HG02759 (cell line): Measurements from ENCODE around the gene DACT3.
"Not testable (repeated sequence)": the region's sequence is repeated elsewhere in the genome, so short reads cannot be mapped to it uniquely, and the experiment has no call there.

Experiments
- ATAC-seq: cut with Tn5 transposase; IDR thresholded peaks from one replicate; pipeline ENCODE4 v1.9.1; 2021; ENCODE audit warnings: mild to moderate bottlenecking, moderate library complexity; ENCODE audit not compliant: unreplicated experiment

The DACT3 gene

DNA sequence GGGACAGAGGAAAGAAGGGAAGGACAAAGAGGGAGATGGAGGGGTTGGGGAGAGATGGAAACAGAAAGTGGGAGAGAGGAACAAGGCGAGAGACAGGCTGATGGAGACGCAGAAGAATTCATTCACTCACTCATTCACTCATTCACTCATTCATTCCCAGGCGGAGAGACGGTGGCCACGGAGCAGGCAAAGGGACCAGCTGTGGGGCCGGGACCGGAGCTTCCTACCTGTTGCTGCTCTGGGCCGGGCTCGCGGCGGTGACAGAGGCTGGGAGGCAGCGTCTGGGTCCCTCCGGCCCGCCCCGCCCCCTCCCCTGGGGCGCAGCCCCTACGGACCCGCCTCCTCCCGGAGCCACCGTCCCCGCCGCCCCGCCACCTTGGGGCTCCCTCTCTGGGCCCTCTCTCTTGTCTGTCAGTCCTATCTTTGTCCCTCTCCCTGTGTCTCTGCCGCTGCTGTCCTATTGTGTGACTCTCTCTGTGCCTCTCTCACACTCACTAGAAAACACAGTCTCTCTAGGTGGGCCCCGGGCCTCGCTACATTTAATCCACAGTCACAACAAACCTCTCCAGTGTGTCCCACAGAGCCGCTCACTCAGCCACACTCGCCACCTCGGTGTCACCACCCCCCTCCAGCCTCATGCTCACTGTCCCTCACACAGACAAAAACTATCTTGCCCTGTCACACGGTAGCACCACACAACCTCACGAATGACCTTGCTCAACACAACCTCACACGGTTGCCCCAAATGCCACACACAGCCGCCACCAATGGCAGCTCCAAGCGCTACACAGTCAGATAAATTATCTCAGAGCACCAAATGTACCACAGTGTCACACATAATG lies 24.8 kb downstream of the DACT3 start, which contains the start of gene GNG8:
TSS of gene GNG8 (minus strand) at position 283 of the 842 bp plus-strand sequence. CDS start 1,520 bp downstream, outside the sequence.
- no peak for ATAC-seq

DNA sequence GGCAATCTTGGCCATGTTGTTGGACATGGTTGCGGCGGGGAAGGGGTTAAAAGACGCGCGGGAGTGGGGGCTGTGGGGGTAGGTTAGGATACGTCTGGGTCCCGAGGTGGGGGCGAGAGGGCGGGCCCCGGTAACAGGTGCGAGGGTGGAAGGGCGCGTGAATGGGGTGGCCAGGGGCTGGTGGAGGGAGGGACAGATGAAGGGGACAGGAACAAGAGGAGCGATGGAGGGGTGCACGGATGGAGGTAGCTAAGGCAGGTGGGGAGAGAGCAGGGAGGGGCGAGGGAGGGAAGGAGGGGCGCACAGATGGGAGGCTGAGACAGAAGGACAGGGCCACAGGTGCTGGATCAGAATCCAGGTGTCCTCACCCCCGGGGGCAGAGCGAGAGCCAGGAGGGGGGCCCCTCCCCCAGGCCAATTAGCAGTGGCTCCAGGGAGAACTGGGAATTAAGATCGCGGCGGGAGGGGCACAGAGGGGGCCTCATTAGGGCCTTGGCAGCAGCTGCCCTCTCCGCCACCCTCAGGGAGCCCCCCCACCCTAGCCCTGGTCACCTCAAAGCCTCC lies 26.2 kb downstream of the DACT3 start:
- no peak for ATAC-seq

DNA sequence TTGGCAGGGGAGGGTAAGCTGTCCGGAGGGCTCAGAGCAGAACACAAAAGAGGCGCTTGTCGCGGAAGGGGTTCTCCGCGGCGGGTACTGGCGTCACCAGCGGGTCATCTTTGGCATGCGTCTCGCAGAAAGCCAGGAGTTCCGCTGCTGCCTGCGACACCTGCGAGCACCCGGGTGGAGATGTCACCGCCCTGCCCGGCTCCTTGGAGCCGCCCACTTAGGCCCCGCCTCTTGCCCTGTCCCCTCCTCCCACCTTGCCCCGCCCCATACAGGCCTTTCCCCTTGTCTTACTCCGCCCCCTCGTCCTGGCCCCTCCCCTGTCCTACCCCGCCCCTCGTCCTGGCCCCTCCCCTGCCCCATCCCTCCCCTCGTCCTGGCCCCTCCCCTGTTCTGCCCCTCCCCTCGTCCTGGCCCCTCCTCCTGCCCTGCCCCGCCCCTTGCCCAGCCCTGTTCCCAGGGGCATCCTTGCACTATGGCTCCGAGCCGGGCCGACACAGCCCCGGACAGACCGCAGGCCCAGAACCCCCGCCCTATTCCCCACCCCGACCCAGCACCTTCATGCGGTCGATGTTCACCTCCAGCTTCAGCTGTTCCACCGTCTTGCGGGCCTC lies 26.8 kb downstream of the DACT3 start:
- peak; percentile 64 for ATAC-seq

DNA sequence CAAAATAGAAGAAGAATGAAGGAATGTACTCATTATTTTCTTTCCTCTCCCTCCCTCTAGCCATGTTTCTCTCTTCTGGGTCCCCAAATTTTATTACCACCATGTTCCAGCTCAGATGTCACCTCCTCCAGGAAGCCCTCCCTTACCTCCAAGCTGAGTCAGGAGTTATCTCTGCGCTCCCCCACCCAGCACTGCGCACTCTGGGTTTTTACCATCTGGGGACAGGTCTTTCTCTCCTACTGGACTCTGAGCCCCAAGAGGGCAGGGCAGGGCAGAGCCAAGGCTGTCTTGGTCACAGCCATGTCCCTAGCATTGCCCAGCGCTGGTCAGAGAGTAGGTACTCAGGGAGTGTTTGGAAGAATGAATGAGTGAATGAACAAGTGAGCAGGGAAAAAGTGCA lies 27.9 kb downstream of the DACT3 start:
- no peak for ATAC-seq

DNA sequence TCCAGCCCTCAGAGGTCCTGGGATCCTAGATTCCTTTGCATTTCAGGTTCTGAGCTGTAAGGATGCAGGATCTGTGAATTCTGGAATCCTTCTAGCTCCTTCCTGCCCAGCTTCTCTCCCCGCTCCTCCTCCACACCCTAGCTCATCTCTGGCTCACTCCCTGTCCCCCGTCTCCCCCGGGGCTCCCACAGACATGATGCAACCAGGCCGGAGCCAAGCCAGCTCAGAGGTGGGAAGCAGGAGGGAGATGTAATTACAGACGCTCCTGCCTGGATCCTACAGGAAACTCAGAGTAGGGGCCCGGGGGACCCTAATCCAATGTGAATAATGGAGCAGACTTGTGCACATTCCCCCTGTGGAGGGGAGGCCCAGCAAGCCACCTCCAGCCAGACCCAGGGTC lies 29.5 kb downstream of the DACT3 start:
- no peak for ATAC-seq

DNA sequence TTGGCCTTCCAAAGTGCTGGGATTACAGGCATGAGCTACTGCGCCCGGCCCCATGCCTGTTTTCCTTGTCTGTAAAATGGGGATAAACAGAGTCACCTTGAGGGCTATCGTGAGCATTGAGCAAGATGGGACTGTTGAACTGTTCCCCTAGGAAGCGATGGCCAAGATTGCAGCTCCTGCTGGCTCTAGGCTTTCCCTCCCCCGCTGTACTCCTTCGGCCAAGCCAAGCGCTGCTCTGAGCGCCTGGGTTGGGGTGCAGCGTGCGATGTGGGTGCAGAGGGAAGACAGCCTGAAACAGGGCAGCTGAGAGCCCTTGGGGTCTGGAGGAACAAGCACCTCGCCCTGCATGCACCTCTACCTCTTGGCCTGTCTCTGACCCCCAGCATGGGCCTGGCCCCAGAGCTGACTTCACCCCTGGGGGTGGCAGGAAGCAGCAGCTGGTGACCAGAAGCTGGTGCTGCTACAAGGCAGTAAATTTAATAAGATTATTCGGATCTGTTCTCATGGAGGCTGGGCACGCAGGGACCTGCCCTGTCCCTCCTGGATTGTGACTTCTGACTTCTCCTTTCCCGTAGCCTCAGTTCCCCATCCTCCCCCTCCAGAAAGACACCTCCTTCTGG lies 30.3 kb downstream of the DACT3 start:
- no peak for ATAC-seq

DNA sequence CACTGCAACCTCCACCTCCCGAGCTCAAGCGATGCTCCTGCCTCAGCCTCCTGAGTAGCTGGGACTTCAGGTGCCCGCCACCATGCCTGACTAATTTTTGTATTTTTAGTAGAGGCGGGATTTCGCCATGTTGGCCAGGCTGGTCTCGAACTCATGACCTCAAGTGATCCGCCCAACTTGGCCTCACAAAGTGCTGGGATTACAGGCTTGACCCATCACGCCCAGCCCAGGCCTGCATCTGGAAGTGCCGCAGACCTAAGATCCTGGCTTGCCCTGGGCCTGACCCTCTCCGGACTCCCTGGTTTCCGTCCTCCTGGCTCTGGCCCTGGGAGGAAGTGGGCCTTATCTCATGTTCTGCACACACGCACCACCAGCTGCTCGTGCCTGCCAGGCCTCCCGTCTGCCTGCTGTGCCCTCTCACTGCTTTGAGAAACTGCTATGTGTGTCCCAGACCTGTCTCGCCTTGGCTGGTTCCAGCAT lies 31.4 kb downstream of the DACT3 start:
- no peak for ATAC-seq

DNA sequence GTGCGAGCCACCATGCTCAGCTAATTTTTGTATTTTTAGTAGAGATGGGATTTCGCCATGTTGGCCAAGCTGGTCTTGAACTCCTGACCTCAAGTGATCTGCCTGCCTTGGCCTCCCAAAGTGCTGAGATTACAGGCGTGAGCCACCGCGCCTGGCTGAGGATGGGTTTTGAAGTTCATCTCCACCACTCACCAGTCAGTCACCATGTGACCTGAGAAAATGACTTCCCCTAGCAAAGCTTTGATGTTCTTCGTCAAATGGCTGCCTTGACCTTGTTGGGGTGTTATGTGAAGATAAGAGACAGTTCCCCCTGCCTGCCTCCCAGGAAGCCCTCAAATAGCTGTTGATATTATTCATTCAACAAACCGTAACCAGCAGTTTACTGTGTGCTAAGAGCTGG lies 32.0 kb downstream of the DACT3 start:
- ATAC-seq: not testable (repeated sequence)

DNA sequence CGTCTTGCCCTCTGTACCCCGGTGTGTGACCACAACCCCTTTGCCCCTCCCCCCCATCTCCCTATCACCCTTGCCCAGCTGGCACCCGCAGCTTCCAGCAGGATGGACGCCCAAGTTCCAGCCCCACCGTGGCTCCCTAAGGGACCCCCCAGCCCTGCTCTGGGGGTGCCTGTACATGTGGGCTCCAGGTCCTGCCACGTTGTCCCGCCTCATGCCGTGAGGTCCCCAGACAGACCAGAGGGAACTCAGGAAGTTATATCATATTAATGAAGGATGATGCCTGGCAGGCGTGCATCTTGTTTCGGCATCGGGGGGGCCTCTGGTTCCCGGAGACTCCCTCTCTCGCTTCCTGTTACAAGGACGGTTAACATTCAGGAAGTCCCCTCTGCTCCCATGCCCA lies 34.5 kb downstream of the DACT3 start:
- no peak for ATAC-seq

DNA sequence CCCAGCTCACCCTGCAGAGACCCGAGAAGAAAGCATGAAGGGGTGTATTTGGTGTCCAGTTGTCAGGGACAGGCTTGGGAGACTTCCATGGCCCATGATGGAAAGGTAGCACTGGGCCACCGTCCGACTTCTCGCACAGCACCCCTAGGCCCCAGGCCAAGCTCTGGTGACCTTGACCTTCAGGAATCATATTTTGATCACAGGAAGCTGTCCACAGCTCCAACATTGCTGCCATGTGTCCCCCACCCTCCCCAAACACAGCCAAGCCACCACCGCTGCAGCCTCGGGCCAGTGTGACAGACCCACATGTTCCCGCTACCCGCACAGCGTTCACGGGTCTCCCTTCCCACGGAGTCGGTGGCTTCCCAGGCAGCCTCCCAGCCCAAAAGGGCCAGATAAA lies 35.3 kb downstream of the DACT3 start:
- ATAC-seq: no peak

DNA sequence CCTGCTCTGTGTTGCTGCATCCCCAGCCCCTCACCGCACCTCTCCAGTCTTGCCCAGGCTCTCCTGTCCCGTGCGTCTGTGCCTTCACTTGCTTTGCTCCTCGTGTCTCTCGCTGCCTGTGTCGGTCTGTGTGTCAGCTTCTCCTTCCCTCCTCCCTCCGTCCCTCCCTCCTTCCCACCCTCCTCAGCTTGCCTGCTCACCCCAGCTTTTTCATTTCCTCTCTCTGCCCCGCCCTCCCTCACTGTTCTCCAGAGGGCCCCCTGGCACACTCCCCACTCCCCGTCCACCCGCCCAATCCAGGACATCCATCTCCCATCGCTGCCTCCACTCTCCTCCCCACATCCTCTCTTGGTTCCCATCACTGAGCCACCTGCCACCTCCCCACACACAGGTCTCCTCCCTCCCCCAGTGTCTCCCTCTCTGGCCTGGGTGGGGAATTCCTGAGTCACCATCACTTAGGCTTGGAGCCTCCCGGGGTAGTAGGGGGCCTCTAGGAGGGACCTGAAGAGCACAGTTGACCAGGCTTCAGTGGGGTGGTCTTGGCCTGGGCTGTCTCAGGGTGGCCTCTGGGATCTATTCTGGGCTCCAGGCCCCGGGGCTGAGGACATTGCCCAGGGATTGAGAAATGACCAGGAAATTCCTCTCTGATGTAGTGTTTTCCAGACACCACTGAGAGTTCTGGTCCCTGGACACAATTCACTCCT lies 35.9 kb downstream of the DACT3 start, which contains the start of gene PTGIR:
TSS of gene PTGIR (minus strand) at position 132 of the 704 bp plus-strand sequence. CDS start 864 bp downstream, outside the sequence.
- no peak for ATAC-seq

DNA sequence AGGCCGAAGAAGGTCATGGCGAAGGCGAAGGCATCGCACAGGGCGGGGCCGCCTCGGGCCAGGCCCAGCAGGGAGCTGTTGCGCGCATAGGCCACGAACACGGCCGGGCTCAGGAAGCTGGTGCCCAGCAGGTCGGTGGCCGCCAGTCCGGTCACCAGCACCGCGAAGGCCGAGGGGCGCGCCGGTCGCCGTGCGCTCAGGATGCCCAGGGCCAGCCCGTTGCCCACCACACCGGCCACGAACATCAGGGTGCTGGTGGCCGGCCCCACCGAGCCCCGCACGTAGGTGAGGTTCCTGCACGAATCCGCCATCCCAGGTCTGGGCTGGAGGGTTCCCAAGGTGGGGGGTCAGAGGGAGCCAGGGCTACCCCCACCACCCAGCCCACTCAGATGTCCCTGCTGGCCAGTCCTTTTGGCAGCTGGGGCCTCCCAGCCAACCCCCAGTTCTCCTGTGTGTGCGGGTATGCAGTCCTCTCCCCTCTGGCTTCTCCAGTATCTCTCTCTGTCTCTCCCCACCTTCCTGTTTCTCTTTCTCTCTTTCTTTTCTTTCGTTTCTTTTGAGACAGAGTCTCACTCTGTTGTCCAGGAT lies 37.0 kb downstream of the DACT3 start:
- no peak for ATAC-seq

DNA sequence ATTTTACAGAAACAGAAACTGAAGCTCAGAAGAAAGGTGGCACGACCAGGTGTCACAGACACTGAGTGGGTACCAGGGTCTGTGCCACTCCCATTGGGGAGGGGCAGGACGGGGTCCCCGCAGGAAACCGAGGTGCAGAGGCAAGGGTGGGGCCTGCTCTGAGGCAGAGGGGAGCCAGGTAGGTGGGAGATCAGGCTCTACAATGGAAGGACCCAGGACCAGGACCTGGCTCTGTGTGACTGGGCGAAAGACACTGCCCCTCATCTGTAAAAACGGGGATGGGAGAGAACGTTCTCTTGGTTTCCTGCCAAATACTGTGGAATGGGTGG lies 38.9 kb downstream of the DACT3 start:
- ATAC-seq: no peak

DNA sequence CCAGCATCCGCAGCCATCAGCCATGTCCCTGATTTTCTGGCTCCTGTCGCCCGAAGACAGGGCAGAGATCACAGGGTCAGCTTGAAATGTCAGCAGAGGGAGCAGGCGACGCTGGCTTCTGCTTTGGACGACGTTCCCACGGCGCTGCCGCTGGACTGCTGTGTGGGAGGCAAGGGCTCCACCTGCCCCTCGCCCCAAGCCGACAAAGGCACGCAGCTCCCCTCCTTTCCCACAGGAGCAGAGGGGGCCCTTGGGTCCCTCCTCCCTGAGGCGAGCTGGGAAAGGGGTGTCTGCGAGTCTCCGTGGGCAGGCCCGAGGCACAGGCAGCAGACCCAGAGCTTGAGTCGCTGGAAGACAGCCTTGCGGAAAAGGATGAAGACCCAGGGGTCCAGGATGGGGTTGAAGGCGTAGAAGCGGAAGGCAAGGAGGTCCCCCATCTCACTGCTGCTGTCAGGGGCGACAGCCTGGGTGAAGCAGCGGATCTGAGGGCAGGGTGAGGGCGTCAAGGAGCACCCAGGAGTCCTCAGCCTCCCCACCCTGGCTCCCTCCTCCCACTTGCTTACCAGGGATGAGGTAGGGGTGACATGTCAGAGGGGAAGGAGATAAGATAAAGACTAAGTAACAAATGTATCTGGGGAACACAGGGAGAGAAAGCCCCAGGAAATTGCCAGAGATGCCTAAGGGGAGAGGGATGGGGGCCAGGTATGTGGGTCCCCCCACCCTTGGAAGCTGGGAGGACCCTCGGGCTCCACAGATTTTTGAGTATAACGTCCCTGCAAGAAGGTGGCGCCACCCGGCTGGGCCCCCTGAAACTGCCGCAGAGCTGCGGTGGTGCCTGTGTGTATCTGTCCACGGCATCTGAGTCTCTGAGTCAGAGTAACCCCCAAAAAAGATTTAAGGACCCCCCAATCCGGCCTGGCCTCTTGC lies 39.5 kb downstream of the DACT3 start:
- ATAC-seq: no peak

DNA sequence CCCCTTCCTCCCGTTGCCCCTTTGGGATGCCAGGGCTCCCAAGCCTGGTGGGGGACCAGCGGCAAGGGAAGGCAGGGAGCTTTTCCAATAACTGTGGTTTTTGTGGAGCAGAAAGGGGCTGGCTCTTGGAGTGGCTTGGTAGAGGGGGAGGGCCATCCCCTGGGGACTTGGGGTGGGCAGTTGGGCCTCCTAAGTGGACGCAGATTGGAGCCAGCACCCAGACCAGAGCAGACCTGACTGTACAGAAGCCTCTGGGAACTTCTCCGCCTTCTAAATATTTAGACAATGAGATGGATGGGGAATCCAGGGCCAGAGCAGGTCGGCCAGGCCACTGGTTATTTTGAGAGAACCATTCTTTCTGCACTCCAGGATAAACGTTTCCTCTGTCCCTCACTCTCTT lies 40.3 kb downstream of the DACT3 start:
- ATAC-seq: no peak

DNA sequence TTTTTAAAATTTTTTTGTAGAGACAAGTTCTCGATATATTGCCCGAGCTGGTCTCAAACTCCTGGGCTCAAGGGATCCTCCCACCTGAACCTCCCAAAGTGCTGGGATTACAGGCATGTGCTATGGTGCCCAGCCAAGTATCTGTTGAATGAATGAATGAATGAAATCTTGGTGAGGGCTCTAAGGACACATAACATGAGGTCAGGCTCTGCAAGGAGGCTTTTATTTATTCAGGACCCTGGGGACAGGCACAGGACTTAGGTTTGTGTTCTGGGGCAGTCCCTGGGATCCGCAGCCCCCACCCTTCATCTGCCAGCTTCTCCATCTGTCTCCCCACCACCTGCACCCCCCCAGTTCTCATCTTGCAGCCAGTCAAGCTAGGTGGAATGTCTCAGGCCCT lies 40.7 kb downstream of the DACT3 start:
- ATAC-seq: no peak

DNA sequence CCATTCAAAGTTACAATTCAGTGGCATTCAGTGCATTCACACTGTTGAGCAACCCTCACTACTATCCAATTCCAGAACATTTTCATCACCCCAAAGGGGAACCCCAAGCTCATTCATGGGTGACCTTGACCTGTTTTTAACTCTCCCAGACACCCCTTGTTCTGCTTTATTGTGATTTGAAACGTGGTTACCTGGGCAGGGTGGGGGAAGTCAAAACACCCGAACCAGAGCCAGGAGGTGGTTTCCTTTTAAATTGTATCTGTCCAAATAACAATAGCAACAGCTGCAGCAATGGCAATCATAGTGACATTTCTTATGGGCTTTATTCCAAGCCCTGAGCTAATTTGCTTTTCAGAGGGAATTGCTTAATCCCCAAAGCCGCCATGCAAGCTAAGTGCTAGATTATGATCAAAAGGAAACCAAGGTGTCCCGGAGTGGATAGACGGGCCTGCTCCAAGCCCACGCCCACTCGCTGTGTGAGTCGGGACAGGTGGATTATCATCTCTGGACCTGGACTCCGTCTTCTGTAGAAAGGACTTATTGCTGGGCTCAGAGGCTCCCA lies 42.2 kb downstream of the DACT3 start:
- ATAC-seq: no peak

DNA sequence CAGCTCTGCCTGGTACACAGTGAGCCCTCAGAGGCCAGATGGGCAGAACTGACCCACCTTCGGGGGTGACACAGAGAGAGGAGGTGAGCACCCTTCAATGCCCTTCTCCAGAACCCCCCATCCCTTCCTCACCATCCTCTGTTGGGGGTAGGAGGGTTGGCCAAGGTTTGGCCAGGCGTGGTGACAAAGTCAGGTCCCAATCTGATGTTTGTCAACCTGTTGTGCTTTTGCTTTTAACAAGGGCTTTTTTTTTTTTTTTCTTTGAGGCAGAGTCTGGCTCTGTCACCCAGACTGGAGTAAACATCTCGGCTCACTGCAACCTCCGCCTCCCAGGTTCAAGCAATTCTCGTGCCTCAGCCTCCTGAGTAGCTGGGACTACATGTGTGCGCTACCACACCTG lies 43.4 kb downstream of the DACT3 start:
- ATAC-seq: no peak

DNA sequence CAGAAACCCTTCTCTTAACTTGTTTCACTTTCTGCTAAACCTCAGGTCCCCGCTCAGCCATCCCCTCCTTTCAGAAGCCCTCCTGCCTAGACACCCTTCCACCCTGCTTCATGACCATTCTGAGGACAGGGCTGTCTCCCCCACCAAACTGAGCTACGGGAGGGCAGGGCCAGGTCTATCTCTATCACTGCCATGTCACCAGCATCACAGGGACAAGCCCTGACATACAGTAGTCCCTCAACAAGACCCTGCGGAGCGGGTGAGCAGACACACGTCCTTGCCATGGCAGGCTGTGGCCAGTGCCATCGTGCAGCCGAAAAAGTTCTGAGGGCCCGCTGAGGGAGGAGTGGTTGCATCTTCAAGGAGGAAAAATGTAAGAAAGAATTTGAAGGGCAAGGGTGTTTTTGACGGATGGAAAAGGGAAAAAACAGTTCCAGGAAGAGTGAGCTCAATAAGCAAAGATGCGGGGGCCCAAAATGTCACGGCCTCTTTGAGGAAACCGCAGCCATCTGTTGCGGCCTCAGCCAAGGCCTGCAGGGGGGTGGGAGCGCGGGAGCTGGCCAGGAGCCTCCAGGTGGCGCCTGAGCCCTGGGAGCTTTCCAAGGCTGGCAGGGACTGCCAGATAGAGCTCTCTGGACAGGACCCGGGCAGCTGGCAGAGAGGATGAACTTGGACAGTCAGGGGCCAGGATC lies 44.2 kb downstream of the DACT3 start:
- ATAC-seq: no peak
